C4-2B (cell line): ENCODE results near the gene PDSS2.
A peak's percentile ranks its signal among the peaks of the same experiment; 100 is the strongest.

Source experiments
- CTCF ChIP-seq: fragments of 450-650 bp; conservative IDR thresholded peaks from 2 replicates; pipeline ENCODE4 v1.5.1; 2017; ENCODE audit warnings: mild to moderate bottlenecking
- ZFX ChIP-seq: fragments of 450-650 bp; IDR thresholded peaks from 2 replicates; pipeline ENCODE4 v1.6.1; 2017

GRCh38 chr6:107318100-107318736, 141.1 kb downstream of the PDSS2 start:
- TF ChIP-seq CTCF (peak; percentile 86), ZFX (no peak)
